Stimulated activated CD4-positive, alpha-beta T cell treated with anti-CD3 and anti-CD28 coated beads, Interleukin-2, amount 100 ng/mL, for 24 hours (primary cell): ENCODE data around the gene NXN.
A peak's percentile ranks its signal among the peaks of the same experiment; 100 is the strongest.
"Not testable (repeated sequence)": the region's sequence is repeated elsewhere in the genome, so short reads cannot be mapped to it uniquely, and the experiment has no call there.

Experiments
- DNase-seq, 2 donors: peaks; one replicate each; pipeline ENCODE4 v3.0.0-alpha.2; 2020

Gene NXN

GRCh38 chr17:791829-792228, 187.7 kb downstream of the NXN start:
- DNase-seq, result no peak

- DNase-seq, result not testable (repeated sequence)
Measured at GRCh38 chr17:790874-791247, 188.7 kb downstream of the NXN start.

GRCh38 chr17:789931-790873, 189.4 kb downstream of the NXN start:
- not testable (repeated sequence) for DNase-seq

- no peak for DNase-seq
Measured at GRCh38 chr17:789160-789840, 190.3 kb downstream of the NXN start.

GRCh38 chr17:788551-788950, 191.0 kb downstream of the NXN start:
- DNase-seq, result no peak

- DNase-seq, result no peak
Measured at GRCh38 chr17:787641-788221, 191.8 kb downstream of the NXN start.

GRCh38 chr17:785901-786300, 193.7 kb downstream of the NXN start:
- DNase-seq, result not testable (repeated sequence)

- DNase-seq, result no peak
Measured at GRCh38 chr17:784143-784542, 195.4 kb downstream of the NXN start.

GRCh38 chr17:781805-782731, 197.5 kb downstream of the NXN start, which contains the start of the genes GLOD4 and MRM3:
Gene GLOD4 (minus strand): TSS chr17:782280. CDS start chr17:782255, 25 bp downstream.
Gene MRM3 (plus strand): TSS chr17:782353. CDS start chr17:782379, 26 bp downstream.
- DNase-seq, result peak; percentile 95 to 96

GRCh38 chr17:778096-778495, 201.5 kb downstream of the NXN start:
- no peak for DNase-seq

- DNase-seq, result no peak
Measured at GRCh38 chr17:774313-774584, 205.3 kb downstream of the NXN start.

- no peak for DNase-seq
Measured at GRCh38 chr17:773467-774312, 205.9 kb downstream of the NXN start.

- DNase-seq, result no peak
Measured at GRCh38 chr17:773016-773415, 206.6 kb downstream of the NXN start.

GRCh38 chr17:767076-767475, 212.5 kb downstream of the NXN start:
- no peak for DNase-seq

GRCh38 chr17:760371-760770, 219.2 kb downstream of the NXN start:
- DNase-seq, result no peak

- no peak for DNase-seq
Measured at GRCh38 chr17:759964-760363, 219.6 kb downstream of the NXN start.

- DNase-seq, result not testable (repeated sequence)
Measured at GRCh38 chr17:756010-756567, 223.5 kb downstream of the NXN start.

- DNase-seq, result not testable (repeated sequence)
Measured at GRCh38 chr17:755319-755961, 224.1 kb downstream of the NXN start.

GRCh38 chr17:753418-753817, 226.2 kb downstream of the NXN start:
- no peak for DNase-seq

- DNase-seq, result no peak
Measured at GRCh38 chr17:752620-753219, 226.9 kb downstream of the NXN start.
